Gastroesophageal sphincter (tissue), 3 donors: Measurements from ENCODE around the gene KIF5A.

Experiments used
- CTCF ChIP-seq, 4 experiments: fragments of 200-600 bp in 2 of 4; fragments of 450-650 bp in 2 of 4; sonication (generic) in 1 of 4; IDR thresholded peaks; one replicate each; pipeline ENCODE4 v1.5.1; 2017 to 2019; ENCODE audit warnings: antibody characterized with exemption in 4 of 4, mild to moderate bottlenecking in 2 of 4, moderate library complexity in 2 of 4
- EP300 ChIP-seq: sonication (generic); formaldehyde crosslinking; IDR thresholded peaks from one replicate; pipeline ENCODE4 v1.6.1; 2017; ENCODE audit warnings: antibody characterized with exemption, mild to moderate bottlenecking
- POLR2A ChIP-seq, 2 donors: fragments of 450-650 bp; IDR thresholded peaks; one replicate each; pipeline ENCODE4 v1.6.1; 2017; ENCODE audit warnings: antibody characterized with exemption in 2 of 2, mild to moderate bottlenecking in 2 of 2, moderate library complexity in 1 of 2
- POLR2AphosphoS5 ChIP-seq: sonication (generic); formaldehyde crosslinking; IDR thresholded peaks from one replicate; pipeline ENCODE4 v1.6.1; 2017; ENCODE audit warnings: antibody characterized with exemption

- TF ChIP-seq CTCF (IDR thresholded peaks at IDR 0.05) (no peak), POLR2AphosphoS5 (no peak), POLR2A (IDR thresholded peaks at IDR 0.05) (no peak), EP300 (no peak)
Measured at GRCh38 chr12:57517187-57517586, 32.7 kb upstream of the KIF5A start.
